ENCODE measurements around the gene MARCHF2.

- TF ChIP-seq CTCF (IDR thresholded peaks at IDR 0.05; ENCODE audit: low read length) = no peak
- no peak for TF ChIP-seq EZH2 (IDR thresholded peaks at IDR 0.05; ENCODE audit: borderline replicate concordance, low read length)
Observed at GRCh38 chr19:8458380-8458779, 45.3 kb downstream of the MARCHF2 start.
